GM23338 (cell line): Measurements from ENCODE around the gene ULBP3. TPM values are rescaled to one million over a fixed set of nuclear protein-coding genes. Genes with fewer than 3 reads are reported as not detected.
A peak's percentile ranks its signal among the peaks of the same experiment; 100 is the strongest.

Source experiments
- ATAC-seq: fragments of 200-7000 bp; cut with Tn5 transposase; 3 replicates; pipeline ENCODE4 v1.9.1; 2020
- DNase-seq: peaks from one replicate; pipeline ENCODE4 v3.0.0-alpha.2; 2015; ENCODE audit warnings: low spot score
- H2AFZ ChIP-seq: fragments of 200-600 bp; sonication (generic); 2 replicates; pipeline ENCODE4 v1.8.0; 2016; ENCODE audit warnings: antibody characterized with exemption, mild to moderate bottlenecking, moderate library complexity
- H3F3A ChIP-seq: fragments of 200-600 bp; sonication (generic); replicated peaks from 2 replicates; pipeline ENCODE4 v1.8.0; 2017; ENCODE audit warnings: antibody characterized with exemption, mixed run types, low read depth
- H3K27ac ChIP-seq: fragments of 200-600 bp; sonication (generic); 2 replicates; pipeline ENCODE4 v1.6.1; 2016; ENCODE audit warnings: low read depth
- H3K27me3 ChIP-seq: fragments of 200-600 bp; sonication (generic); 2 replicates; pipeline ENCODE4 v1.8.0; 2016; ENCODE audit warnings: mild to moderate bottlenecking, mixed run types, moderate library complexity; ENCODE audit not compliant: insufficient read depth
- H3K36me3 ChIP-seq: fragments of 200-600 bp; sonication (generic); 2 replicates; pipeline ENCODE4 v1.8.0; 2016; ENCODE audit warnings: mild to moderate bottlenecking; ENCODE audit not compliant: insufficient read depth
- H3K4me1 ChIP-seq: fragments of 200-600 bp; sonication (generic); 2 replicates; pipeline ENCODE4 v1.8.0; 2016; ENCODE audit warnings: mild to moderate bottlenecking, moderate library complexity; ENCODE audit not compliant: insufficient read depth
- H3K4me2 ChIP-seq: fragments of 200-600 bp; sonication (generic); 2 replicates; pipeline ENCODE4 v1.7.1; 2017; ENCODE audit warnings: mixed run types
- H3K4me3 ChIP-seq: fragments of 200-600 bp; sonication (generic); 2 replicates; pipeline ENCODE4 v1.6.1; 2016; ENCODE audit warnings: mixed run types
- H3K79me2 ChIP-seq: fragments of 200-600 bp; sonication (generic); replicated peaks from 2 replicates; pipeline ENCODE4 v1.8.0; 2017; ENCODE audit warnings: mild to moderate bottlenecking; ENCODE audit not compliant: insufficient read depth
- H3K9me2 ChIP-seq: fragments of 200-600 bp; sonication (generic); 2 replicates; pipeline ENCODE4 v1.8.0; 2017; ENCODE audit not compliant: insufficient read depth
- H4K20me1 ChIP-seq: fragments of 200-600 bp; sonication (generic); replicated peaks from 2 replicates; pipeline ENCODE4 v1.8.0; 2017; ENCODE audit warnings: mild to moderate bottlenecking; ENCODE audit not compliant: insufficient read depth
- H3K27ac Mint-ChIP-seq: 2 replicates; pipeline ENCODE4 v1.8.0; 2020; ENCODE audit warnings: inconsistent platforms, mild to moderate bottlenecking, moderate library complexity, mixed read lengths
- H3K27me3 Mint-ChIP-seq: 3 replicates; pipeline ENCODE4 v1.8.0; 2022; ENCODE audit warnings: low read depth, mild to moderate bottlenecking, moderate library complexity, mixed read lengths, inconsistent platforms; ENCODE audit not compliant: insufficient read depth, poor library complexity
- H3K36me3 Mint-ChIP-seq: 3 replicates; pipeline ENCODE4 v1.8.0; 2021; ENCODE audit warnings: low read depth, mild to moderate bottlenecking, inconsistent platforms, moderate library complexity, mixed read lengths
- H3K4me1 Mint-ChIP-seq: 3 replicates; pipeline ENCODE4 v1.8.0; 2020; ENCODE audit warnings: mild to moderate bottlenecking, inconsistent platforms, mixed read lengths
- H3K4me3 Mint-ChIP-seq: 3 replicates; pipeline ENCODE4 v1.8.0; 2021; ENCODE audit warnings: moderate library complexity, mild to moderate bottlenecking, inconsistent platforms, mixed read lengths
- H3K9me3 Mint-ChIP-seq: 3 replicates; pipeline ENCODE4 v1.8.0; 2020; ENCODE audit warnings: moderate library complexity, mild to moderate bottlenecking, inconsistent platforms, mixed read lengths
- CTCF ChIP-seq, 2 experiments: fragments of 200-600 bp in 1 of 2; sonication (generic) in 1 of 2; conservative IDR thresholded peaks; 2 replicates each; pipeline versions ENCODE4 v1.5.1 to v1.6.1; 2016 to 2017; ENCODE audit warnings: antibody characterized with exemption in 2 of 2, low read depth in 2 of 2, mild to moderate bottlenecking in 2 of 2, moderate library complexity in 1 of 2
- ETS1 ChIP-seq: IDR thresholded peaks from 2 replicates; pipeline ENCODE4 v1.6.1; 2016; ENCODE audit warnings: antibody characterized with exemption
- EZH2 ChIP-seq: fragments of 200-600 bp; sonication (generic); IDR thresholded peaks from one replicate; pipeline ENCODE4 v1.8.0; 2017; ENCODE audit warnings: antibody characterized with exemption, mild to moderate bottlenecking, low read depth; ENCODE audit not compliant: unreplicated experiment
- EZH2phosphoT487 ChIP-seq: fragments of 200-600 bp; sonication (generic); IDR thresholded peaks from one replicate; pipeline ENCODE4 v1.8.1; 2018; ENCODE audit warnings: antibody characterized with exemption; ENCODE audit not compliant: unreplicated experiment
- JUNB ChIP-seq: IDR thresholded peaks from one replicate; pipeline ENCODE4 v1.6.1; 2016; ENCODE audit warnings: antibody characterized with exemption; ENCODE audit not compliant: unreplicated experiment
- POLR2AphosphoS5 ChIP-seq: IDR thresholded peaks from 2 replicates; pipeline ENCODE4 v1.6.1; 2016; ENCODE audit warnings: antibody characterized with exemption, low read depth
- REST ChIP-seq: IDR thresholded peaks from one replicate; pipeline ENCODE4 v1.6.1; 2018; ENCODE audit warnings: antibody characterized with exemption; ENCODE audit not compliant: unreplicated experiment
- ZNF114 ChIP-seq: fragments of 250-450 bp; sonication (Bioruptor Pico); IDR thresholded peaks from 2 replicates; pipeline ENCODE4 v1.5.0; 2020; ENCODE audit warnings: mild to moderate bottlenecking, moderate library complexity
- polyA plus RNA-seq: library from polyadenylated mRNA; unstranded; fragments of >200 nt; fragmentation: Nextera tagmentation; extraction: Ambion mirVana; gene quantifications from 2 replicates; pipeline ENCODE4 v1.2.1, GENCODE V29; 2016
- total RNA-seq: library from RNA; depleted of rRNA; stranded (reverse); fragments of >200 nt; shearing (Covaris generic); gene quantifications from 2 replicates; pipeline ENCODE4 v1.2.3, GENCODE V29; 2014

Gene ULBP3
- total and polyA plus RNA-seq, 2 experiments from 2014 or later = 0.60 to 4.2 TPM

DNA sequence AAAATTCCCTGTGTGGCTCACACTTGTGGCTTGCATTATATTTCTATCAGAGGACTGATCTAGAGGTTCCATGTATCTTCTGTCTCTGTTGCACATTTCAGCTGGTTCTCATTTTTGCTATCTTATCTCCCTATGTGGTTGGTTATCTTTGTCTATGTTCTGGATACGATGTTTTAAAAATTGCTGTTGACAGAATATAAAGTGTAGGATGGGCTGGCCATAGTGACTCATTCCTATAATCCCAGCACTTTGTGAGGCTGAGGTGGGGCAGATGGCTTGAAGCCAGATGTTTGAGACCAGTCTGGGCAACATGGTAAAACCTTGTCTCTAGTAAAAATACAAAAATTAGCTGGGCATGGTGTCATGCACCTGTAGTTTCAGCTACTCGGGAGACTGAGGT is 9.9 kb upstream of the ULBP3 start (continued):
- TF ChIP-seq REST (no peak), EZH2 (no peak), JUNB (no peak), CTCF (conservative IDR thresholded peaks at IDR 0.05; ENCODE audit: low read depth in 2 of 2) (no peak), EZH2phosphoT487 (no peak)

GRCh38 chr6:150076196-150076893 is 7.4 kb upstream of the ULBP3 start:
- no peaks in the 10 kb centered on the region; the same call in 2 of the 3 replicates for H3K9me3 Mint-ChIP-seq
- Histone ChIP-seq H3K4me1 (no peaks in the 10 kb centered on the region), H3F3A (no peaks in the 10 kb centered on the region), H3K4me3 (no peak overlapping the region), H3K9me2 (no peaks in the 10 kb centered on the region), H3K36me3 (no peaks in the 10 kb centered on the region), H3K27ac (no peak overlapping the region), H4K20me1 (no peaks in the 10 kb centered on the region), H2AFZ (peak overlapping the region; percentile 81; the same call in 1 of the 2 replicates), H3K79me2 (no peaks in the 10 kb centered on the region), H3K4me2 (no peak overlapping the region), H3K27me3 (no peaks in the 10 kb centered on the region)
- H3K4me3 Mint-ChIP-seq = no peak overlapping the region
- H3K27ac Mint-ChIP-seq = no peak overlapping the region
- peak; percentile 45 for DNase-seq
- peaks cover 15% of the 10 kb centered on the region for H3K4me1 Mint-ChIP-seq
- peaks cover 2% of the 10 kb centered on the region; the same call in 1 of the 3 replicates for H3K36me3 Mint-ChIP-seq
- peak; percentile 21; the same call in 2 of the 3 replicates for ATAC-seq
- peaks cover 4% of the 10 kb centered on the region for H3K27me3 Mint-ChIP-seq
- TF ChIP-seq CTCF (conservative IDR thresholded peaks at IDR 0.05; ENCODE audit: low read depth in 2 of 2) (no peak), ETS1 (no peak), POLR2AphosphoS5 (no peak), REST (no peak), ZNF114 (CRISPR knock-in tag) (no peak)
